ENCODE measurements around the gene ADGRV1.
A peak's percentile ranks its signal among the peaks of the same experiment; 100 is the strongest.

Gene ADGRV1

GRCh38 chr5:91092859-91093783 lies 534.5 kb downstream of the ADGRV1 start:
- no peak for DNase-seq

DNA sequence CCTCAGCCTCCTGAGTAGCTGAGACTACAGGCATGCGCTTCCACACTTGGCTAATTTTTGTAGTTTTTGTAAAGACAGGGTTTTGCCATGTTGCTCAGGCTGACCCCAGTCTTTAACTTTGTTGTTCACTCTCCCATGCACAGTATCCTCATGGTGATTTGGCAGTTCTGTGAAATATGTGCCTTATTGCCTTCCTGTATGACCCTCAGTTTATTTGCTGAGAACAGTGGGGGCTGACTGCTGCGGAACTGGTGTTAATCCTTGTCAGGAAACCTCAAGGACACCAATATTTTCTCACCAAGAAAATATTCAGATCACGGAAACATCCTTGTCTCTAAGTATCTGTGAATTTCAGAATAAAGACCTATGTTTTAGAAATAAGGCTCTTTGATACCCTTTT lies 536.7 kb downstream of the ADGRV1 start:
- no peak for DNase-seq

GRCh38 chr5:91095786-91096385 lies 537.3 kb downstream of the ADGRV1 start:
- no peak for DNase-seq

GRCh38 chr5:91098541-91098940 lies 539.9 kb downstream of the ADGRV1 start:
- DNase-seq = no peak

DNA sequence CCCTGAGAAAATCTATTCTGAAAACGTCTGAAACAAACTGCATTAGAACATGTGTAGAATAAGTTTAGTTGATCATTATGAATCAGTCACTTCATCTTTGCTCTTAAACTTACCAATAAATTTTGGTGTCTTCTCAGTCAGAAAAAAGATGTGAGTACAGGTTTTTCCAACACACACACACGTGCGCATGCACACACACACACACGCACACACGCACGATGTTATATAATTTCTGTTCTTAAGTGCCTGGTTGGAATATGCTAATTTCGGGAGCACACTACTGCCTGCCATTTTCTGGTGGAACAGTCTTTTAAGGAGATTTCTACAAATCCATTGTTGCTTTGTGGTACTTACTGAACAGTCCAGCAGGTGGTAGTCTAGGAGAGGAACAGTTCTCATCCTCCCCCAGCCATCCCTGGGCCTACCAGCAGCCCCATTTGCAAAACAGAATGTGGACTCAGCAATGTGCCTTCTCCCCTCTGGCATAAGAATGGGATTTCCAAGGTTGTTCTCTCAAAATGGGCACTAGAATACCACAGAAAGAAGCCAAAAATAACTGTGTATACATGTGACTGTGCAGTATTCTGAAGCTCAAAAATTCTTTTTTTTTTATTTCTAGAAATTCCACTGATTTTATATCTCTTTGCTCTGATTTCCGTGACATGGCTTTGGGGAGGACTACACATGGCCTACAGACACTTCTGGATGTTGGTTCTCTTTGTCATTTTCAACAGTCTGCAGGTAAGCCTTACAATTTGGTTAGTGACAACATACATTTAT lies 543.2 kb downstream of the ADGRV1 start:
- peak; percentile 22 for DNase-seq

- DNase-seq = no peak
Measured at GRCh38 chr5:91103353-91104061, 544.9 kb downstream of the ADGRV1 start.

DNA sequence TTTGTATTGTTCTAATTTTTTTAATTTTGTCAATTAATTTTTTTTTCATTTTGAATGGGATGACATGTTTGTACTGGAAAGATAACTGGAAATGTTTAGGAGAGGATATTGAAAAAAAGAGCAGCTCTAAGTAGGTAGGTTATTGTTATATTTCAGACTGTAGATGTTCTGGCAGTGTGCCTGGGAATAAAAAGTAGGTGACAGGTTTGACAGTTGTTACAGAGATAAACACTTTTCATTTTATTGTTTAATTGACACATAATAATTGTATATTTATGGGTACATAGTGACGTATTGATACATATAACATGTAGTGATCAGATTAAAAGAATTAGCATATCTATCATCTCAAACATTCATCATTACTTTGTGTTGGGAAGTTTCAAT lies 545.5 kb downstream of the ADGRV1 start:
- DNase-seq = no peak

- no peak for DNase-seq
Measured at GRCh38 chr5:91106842-91107511, 548.4 kb downstream of the ADGRV1 start.

DNA sequence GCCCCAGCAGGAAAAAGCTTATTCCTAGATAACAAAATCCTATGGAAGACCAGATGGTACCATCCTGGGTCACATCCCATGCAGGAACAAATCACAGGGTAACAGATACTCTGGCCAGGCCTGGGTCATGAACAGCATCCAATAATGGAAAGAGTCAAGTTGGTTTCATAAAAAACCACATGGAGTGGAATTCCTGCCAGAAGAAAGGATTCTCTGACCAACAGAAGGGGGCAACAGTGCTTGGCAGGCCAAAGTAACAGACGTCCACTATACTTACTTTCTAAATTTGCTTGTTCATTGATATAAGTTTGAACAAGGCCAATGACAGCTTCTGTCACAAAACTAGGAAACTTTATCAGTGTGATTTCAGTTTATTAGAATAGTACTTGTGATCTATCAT lies 551.0 kb downstream of the ADGRV1 start:
- DNase-seq = no peak

- no peak for DNase-seq
Measured at GRCh38 chr5:91110686-91111085, 552.1 kb downstream of the ADGRV1 start.

DNA sequence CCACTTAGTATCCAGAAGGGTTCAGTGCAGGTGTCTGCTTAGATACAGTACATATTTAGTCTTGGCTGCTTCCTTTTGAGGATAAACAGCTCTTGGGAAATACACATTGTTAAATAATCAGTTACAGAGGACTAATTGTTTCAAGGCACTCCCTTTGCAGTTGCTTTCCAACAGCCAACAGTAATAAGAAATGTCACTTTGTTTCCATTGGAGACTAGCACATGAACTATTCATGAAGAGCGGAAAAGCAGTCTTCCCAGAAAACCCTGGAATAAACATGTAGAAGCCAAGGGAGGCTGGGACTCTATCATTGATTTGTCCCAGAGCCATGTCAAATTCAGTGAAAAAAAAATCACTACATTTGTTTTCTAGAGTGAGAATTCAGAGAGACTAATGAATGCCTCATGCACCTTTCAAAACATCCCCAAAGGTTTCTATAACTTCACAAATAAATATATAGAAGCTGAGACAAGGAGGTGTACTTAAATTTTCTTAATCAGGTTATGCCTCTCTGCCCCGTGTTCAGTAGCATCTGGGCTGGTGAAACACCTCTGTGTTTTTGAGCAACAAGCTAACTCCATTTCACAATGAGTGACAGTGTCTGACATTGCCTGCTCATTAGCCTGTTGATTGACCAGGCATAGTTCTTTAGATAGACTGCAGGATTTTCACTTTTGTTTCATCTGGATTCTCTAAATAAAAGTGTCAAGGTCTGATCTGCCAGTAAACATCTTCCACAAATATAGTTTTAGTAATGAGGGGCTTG lies 553.1 kb downstream of the ADGRV1 start:
- no peak for DNase-seq

GRCh38 chr5:91114658-91115057 lies 556.1 kb downstream of the ADGRV1 start:
- no peak for DNase-seq

- DNase-seq = no peak
Measured at GRCh38 chr5:91118354-91118753, 559.8 kb downstream of the ADGRV1 start.

DNA sequence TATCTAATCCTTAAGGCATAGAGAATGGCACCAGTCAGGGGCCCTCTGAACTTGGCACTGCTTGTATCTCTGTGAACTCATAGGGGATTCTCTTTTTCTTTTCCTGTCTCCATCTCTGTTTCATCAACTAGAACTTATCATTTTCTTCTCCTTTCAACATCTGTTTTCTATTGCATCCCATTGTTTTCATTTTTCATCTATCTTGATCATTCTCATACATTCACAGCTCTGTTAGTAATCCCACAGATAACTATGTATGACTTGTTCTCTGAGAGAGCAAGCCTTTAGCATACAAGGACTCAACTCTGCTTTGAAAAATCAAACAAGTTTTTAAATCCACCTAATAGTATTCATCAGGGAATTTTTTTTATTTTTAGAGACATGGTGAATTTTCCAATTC lies 560.2 kb downstream of the ADGRV1 start:
- DNase-seq = no peak

- DNase-seq = no peak
Measured at GRCh38 chr5:91119217-91119616, 560.6 kb downstream of the ADGRV1 start.

- DNase-seq = no peak
Measured at GRCh38 chr5:91119981-91120850, 561.6 kb downstream of the ADGRV1 start.

GRCh38 chr5:91121347-91121993 lies 562.9 kb downstream of the ADGRV1 start:
- no peak for DNase-seq

DNA sequence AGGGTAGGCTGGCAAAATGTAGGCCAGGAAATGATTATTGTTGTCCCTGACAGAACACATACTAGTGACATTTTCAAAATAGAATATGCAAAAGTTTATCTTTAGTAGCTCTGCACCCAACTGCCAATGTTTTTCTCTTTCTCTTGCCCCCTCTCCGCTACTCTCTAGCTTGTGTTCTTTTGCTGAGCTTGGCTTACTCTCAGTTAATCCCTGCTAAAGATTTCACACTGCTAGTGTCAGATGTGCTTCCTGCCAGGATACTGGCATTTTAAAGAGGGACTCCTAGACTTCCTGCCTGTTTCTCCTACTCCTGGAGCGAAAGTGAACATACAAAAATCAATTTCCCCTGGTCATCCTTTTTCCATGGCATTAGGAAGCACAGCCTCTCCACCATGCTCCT lies 564.1 kb downstream of the ADGRV1 start:
- DNase-seq = no peak

GRCh38 chr5:91123291-91123690 lies 564.7 kb downstream of the ADGRV1 start:
- DNase-seq = no peak

DNA sequence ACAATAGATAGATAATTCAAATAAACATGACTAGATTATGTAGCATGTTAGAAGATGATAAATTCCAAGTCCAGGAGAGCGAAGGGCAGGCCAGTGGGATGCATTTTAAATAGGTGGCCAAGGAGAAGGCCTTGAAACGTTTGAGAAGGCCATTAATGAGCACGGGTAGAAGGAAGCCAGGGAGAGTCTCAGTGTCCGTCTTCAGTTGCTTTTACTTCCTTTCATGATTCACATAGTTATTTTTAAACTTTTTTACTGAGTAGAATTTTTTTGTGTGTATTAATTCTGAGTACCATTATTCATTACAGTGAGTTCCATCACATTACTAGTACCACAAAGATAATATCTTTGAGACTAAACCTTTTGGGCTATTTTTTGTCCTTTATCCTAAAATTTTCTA lies 565.3 kb downstream of the ADGRV1 start:
- no peak for DNase-seq
